ENCODE measurements around the gene GOSR1.

- TF ChIP-seq EZH2phosphoT487 (IDR thresholded peaks at IDR 0.05; ENCODE audit: borderline replicate concordance, low read depth) (no peak), CTCF (IDR thresholded peaks at IDR 0.05) (no peak), MXI1 (IDR thresholded peaks at IDR 0.05; ENCODE audit: low read depth, low read length) (no peak), TEAD4 (IDR thresholded peaks at IDR 0.05; ENCODE audit: borderline replicate concordance, insufficient read depth) (no peak), POLR2AphosphoS5 (IDR thresholded peaks at IDR 0.05; ENCODE audit: low read depth, low read length) (no peak), RFX5 (IDR thresholded peaks at IDR 0.05; ENCODE audit: low read length) (no peak), RAD21 (IDR thresholded peaks at IDR 0.05; ENCODE audit: low read length) (no peak)
- TF ChIP-seq, protein P1, sequence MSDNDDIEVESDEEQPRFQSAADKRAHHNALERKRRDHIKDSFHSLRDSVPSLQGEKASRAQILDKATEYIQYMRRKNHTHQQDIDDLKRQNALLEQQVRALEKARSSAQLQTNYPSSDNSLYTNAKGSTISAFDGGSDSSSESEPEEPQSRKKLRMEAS (IDR thresholded peaks at IDR 0.05; ENCODE audit: low read depth), result no peak
These were observed 33.5 kb upstream of the GOSR1 start for GRCh38 chr17:30443721-30444120.
